ENCODE measurements around the gene CPB2.

The CPB2 gene, protein sequence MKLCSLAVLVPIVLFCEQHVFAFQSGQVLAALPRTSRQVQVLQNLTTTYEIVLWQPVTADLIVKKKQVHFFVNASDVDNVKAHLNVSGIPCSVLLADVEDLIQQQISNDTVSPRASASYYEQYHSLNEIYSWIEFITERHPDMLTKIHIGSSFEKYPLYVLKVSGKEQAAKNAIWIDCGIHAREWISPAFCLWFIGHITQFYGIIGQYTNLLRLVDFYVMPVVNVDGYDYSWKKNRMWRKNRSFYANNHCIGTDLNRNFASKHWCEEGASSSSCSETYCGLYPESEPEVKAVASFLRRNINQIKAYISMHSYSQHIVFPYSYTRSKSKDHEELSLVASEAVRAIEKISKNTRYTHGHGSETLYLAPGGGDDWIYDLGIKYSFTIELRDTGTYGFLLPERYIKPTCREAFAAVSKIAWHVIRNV

GRCh38 chr13:46104868-46105267 lies at the start of gene CPB2:
TSS of gene CPB2 (minus strand) at chr13:46105033. CDS start at chr13:46105009, 24 bp downstream.
- no peak for DNase-seq

DNA sequence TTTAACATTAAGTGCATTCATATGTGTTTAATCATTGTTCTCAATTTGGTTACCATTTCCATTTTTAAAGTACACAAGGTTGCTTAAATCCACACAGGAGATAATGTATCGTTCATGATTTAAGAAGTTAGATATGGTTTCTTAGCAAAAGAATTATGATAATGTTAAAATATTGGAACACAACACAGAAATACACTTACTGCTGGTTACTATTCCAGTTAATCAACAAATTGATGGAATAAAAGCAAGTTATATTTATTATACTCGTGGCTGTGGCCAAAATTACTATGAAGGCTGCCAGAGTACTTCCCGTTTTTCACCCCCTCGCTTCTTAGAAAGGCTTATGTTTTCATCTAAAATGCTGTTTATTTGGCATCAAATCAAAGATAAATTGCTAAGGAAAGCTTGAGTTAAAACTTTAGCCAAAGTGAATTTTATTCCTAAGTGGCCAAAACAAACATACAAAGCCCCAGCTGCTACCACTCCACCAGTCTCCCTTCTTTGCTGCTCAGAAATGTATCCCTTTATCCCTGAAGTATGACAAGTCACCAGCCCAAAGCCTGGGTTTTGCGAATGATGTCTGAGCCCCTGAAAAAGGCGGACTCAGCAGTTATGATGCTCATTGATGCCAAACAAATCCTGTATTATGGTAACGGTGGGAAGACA lies 49.4 kb upstream of the CPB2 start:
- DNase-seq, result no peak

DNA sequence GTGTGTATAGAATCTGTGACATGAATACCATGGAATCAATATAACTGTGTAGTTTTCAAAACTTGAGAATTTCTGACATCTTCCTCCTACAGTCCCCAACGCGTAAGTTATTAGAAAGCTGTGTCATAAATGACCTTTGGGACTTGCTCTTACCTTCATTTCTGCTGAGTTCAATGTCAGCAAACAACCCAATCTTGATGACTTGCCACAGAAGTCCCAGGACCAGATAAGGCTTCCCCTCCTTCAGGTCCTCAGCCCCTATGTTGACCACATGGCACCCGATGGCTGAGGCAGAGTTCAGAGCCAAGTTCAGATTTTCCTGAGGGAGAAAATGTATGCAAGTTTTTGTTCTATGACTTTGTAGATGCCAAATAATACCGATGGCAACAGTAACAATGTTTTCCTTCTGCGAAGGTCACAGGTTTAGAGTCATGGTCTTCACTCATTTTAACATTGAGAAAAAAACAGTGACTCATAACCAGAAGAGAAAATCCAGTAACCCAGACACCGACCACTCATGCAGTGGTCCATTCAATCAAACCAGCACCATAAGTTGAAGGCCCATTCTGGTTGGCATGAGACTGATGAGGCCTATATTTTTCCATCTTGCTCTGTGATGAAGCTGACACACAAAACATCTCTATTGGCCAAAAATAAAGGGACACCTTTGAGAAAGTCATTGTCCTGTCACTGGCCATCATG lies 47.9 kb upstream of the CPB2 start:
- no peak for DNase-seq

DNA sequence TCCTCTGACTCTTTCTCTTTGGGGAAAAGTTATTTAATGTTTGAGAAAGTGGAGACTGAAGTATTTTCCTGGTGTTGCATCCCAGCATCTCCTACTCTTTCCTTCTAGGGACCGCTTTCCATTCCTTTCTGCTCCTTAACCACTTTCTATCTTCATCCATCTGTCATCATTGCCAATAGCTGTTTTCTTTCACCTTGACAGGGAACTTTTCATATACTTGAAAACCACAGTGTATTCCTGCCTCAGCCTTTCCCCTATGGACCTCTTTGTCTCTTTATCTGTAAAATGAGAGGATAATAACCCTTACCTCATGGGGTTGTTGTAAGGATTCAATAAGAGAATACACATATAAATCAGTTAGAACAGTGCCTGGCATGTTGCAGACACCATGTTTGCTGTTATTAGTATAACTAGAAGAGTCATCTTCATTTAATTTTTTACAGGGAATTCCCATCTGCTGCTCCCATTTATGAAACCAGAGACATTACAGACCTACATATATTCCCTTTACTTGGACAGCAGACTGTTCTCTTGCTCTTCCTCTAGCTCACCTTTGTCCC lies 45.4 kb upstream of the CPB2 start:
- no peak for DNase-seq

DNA sequence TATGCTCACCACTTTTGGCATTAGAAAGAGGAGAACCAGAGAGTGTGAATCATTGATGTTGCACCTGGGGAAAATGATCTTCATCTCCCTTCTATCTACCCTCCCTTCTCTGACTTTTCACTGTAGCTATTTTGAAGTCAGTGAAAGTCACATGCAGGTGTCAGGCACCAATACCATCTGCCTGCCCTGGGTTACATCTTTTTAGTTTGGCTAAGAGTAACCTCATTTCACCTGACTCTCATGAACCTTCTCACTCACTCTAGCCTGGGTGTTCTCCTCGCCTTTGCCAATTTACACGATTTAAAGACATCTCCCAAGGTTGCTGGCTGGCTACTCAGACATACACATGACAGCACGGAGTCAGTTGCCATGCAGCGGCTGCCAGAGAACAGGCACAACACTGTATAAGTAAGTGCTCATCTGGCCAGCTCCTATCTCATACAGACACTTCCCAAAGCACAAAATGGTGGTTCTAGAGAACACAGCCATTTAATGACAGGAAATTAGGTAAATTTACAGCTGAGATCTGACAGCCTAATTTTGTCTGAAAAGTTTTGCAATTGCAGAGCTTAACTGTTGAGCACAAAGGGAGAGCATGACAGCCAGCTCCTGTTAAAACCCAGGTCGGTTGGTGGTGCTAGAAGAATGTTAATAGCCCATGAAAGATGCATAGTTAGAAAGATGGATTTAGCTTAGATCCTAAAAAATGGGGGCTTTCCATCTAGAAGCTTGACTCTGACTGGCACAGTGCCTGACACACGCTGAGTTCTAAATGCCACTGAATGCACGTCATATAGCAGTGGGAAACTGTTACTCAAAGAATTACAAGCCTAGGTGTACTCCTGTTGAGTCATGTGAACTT lies 44.7 kb upstream of the CPB2 start:
- DNase-seq, result no peak

DNA sequence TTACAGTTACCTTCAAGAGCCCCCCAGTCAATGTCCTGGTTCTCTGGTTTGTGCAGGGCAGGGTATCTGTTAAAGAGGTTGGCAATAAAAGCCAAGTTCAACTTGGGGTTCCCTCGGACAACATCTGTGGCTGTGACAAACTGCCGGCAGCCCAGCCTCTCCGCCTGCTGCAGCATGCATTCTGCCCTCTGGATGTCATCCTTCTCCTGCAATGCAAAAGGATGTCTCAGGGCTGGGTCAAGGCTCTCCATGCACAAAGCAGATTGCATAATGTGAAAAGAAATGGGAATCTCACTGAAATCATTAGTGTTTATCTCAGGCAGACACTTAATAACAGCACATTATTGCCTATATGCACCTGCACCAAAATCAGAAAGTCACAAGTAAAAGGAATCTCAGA lies 42.1 kb upstream of the CPB2 start:
- no peak for DNase-seq

DNA sequence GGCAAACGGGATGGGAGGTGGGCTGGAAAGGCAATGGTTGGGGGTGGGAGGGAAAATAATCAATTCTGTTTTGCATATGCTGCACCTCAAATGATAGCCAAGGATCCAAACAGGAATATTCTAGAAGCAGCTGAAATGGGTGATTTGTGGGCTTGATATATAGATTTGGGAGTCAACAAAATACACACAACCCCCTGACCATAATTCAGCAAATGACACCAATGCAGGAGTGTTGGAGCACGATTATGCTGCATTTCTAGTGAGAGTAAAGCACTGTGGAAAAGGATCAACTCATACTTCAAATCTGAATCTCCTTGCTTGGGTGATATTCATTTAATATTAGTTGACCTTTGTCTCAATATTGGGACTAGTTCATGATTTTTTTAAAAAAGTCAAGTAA lies 41.1 kb upstream of the CPB2 start:
- DNase-seq, result no peak

GRCh38 chr13:46145135-46145534 lies 40.3 kb upstream of the CPB2 start:
- DNase-seq, result no peak

GRCh38 chr13:46143184-46143701 lies 38.4 kb upstream of the CPB2 start:
- no peak for DNase-seq

DNA sequence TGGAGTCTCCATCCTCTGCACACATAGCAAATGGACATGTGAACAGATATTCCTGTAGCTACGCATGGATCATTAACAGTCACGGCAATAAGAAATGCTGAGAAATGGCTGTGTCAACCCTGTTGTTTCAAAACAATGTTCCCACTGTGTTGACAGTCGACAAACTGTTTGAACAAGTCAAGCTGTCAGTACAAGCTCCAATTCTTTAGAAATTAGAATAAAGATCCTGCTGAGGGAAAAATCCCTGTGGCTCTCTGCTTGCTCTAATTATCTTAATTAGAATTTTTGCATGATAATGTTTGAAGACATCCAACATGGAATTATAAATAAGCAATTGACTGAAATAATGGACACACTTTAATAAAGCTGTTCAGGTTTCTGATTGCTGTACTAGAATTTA lies 37.9 kb upstream of the CPB2 start:
- no peak for DNase-seq

GRCh38 chr13:46140044-46140443 lies 35.2 kb upstream of the CPB2 start:
- no peak for DNase-seq

- no peak for DNase-seq
Observed at GRCh38 chr13:46137627-46138317, 32.9 kb upstream of the CPB2 start.

GRCh38 chr13:46136688-46137087 lies 31.9 kb upstream of the CPB2 start:
- DNase-seq, result no peak

GRCh38 chr13:46134961-46135522 lies 30.2 kb upstream of the CPB2 start:
- peak; percentile 85 for DNase-seq

DNA sequence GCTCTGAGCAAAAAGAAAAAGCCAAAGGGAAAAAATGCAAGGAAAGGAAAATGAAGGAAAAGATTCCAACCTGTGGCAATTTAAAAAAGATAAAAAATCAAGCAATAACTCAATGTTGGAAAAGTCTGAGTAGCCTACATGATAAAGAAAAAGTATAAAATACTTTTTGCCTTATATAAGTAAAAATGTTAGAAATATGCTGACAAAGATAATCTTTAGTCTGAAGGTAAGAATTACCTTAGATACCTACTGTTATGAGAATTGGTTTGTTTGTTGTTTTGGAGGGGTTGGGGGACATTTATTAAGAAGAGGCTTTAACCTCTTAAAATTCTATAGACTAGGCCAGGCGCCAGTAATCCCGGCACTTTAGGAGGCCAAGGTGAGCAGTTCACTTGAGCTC lies 29.7 kb upstream of the CPB2 start:
- DNase-seq, result no peak

- DNase-seq, result no peak
Observed at GRCh38 chr13:46132109-46132508, 27.3 kb upstream of the CPB2 start.

GRCh38 chr13:46131705-46132104 lies 26.9 kb upstream of the CPB2 start:
- DNase-seq, result no peak

GRCh38 chr13:46129955-46130618 lies 25.3 kb upstream of the CPB2 start:
- no peak for DNase-seq

- no peak for DNase-seq
Observed at GRCh38 chr13:46129124-46129523, 24.3 kb upstream of the CPB2 start.

DNA sequence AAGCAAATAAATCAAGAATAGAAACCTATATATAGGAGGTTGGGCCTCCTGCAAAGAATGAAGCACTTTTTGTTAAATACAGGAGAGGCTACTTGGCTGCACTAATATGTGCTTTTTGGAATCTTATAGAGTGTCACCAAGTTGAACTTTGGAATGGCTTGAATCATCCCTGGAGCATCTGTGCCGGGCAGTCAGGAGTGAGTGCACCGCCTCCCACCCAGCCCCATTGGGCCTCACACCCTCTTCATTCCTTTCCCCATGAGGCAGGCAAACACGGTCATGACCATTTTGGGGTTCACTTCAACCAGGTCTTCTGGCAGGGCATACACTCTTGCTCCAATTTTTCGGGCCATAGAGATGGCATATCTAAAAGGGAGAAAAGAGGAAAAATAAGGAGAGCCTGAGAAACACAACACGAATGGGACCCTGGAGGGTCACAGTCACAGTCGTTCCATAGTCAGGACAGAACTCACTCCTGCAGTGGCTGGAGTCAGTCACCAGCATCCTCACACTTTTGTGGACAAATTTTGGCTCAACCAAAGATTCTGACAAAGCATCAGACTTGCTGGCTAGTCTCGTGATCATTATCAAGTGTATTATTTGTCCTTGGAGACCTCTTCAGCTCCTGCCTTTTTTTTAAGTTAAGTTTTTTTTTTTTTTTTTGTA lies 22.7 kb upstream of the CPB2 start:
- no peak for DNase-seq

All from NCI-H2029 treated with DMSO at 0.1 percent for 48 hours (cell line).